HCEC 1CT (cell line): ENCODE measurements around the gene TMEM91.
A peak's percentile ranks its signal among the peaks of the same experiment; 100 is the strongest.
"Not testable (repeated sequence)": the region's sequence is repeated elsewhere in the genome, so short reads cannot be mapped to it uniquely, and the experiment has no call there.

ENCODE experiments used
- DNase-seq: peaks from one replicate; pipeline ENCODE4 v3.0.0-alpha.2; 2017

Gene TMEM91

GRCh38 chr19:41376241-41376997 is at the start of gene TMEM91:
Gene TMEM91 (plus strand): TSS chr19:41376533. CDS start chr19:41378310, 1,777 bp downstream.
- DNase-seq, result no peak

- no peak for DNase-seq
Observed at GRCh38 chr19:41327076-41327575, 49.2 kb upstream of the TMEM91 start.

DNA sequence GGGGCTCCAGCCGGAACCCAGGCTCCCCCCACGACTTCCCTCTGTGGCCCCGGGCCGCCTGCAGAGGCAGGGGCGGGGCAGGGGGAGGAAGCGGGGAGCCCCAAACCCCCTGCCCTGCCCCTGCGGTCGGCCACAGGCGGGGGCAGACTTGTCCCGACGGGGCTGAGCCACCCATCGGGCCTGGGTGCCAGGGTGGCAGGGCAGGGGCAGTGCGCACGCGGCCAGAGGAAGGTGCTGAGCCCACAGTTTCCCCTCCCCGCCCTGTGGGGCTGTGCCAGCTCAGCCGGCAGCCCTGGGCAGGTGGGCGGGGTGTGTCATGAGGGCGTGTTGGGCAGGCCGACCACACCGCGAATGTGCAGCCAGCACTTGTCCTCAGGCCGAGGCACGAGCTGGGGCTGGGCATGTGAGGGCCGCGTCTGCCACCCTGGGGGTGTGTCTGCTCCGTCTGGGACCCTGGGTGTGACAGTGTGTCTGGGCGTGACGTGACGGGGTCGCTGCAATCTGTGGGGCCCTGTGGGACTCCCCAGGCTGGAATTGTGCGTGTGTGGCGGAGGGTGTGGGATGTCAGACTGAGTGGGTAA is 48.7 kb upstream of the TMEM91 start:
- DNase-seq, result no peak

GRCh38 chr19:41328157-41328841 is 48.0 kb upstream of the TMEM91 start:
- no peak for DNase-seq

DNA sequence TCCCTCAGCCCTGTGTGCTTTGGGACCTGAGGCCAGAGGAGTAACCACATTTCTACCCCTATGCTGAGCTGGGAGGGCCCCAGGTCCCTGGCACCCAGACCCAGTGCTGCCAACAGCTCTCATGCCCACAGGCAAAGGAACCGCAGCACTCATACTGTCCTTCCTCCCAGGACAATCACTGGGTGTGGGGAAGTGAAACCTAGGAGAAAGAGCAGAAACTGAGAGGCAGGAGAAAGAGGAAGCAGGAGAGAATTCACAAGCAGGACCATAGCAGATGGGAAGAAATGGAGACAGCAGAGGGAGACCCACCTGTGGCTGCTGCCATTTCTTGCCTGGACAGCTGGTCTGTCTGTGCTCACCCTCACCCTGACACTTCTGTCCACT is 47.5 kb upstream of the TMEM91 start:
- no peak for DNase-seq

DNA sequence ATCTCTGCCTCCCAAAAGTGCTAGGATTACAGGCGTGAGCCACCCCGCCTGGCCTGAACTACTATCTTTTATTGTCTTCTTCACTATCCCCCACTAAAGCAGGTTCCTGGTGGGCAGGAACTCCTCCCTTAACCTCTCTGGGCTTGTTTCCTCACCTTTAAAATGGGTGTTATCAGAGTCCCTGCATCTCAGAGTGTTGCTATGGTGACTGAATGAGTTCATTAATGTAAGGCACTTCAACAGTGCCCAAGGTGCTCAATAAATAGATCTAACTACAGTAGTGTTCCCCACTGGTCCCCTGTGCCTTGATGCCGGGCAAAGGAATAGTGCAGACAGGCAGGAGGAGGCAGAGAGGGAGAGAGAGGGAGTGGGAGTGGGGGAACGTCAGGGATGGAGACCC is 45.9 kb upstream of the TMEM91 start:
- no peak for DNase-seq

- DNase-seq, result no peak
Observed at GRCh38 chr19:41330946-41331678, 45.2 kb upstream of the TMEM91 start.

DNA sequence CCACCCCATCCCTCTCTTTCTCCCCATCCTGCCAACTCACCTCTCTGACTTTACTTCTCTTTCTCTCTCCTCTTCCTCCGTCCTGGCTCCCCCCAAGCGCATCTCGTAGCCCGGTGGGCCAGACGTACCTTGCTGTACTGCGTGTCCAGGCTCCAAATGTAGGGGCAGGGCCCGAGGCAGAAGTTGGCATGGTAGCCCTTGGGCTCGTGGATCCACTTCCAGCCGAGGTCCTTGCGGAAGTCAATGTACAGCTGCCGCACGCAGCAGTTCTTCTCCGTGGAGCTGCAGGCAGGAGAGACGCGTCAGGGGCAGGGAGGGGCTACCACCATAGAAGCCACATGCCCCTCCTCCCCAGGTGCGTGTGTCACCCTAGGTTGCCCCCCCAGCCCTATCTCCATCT is 44.3 kb upstream of the TMEM91 start:
- no peak for DNase-seq

DNA sequence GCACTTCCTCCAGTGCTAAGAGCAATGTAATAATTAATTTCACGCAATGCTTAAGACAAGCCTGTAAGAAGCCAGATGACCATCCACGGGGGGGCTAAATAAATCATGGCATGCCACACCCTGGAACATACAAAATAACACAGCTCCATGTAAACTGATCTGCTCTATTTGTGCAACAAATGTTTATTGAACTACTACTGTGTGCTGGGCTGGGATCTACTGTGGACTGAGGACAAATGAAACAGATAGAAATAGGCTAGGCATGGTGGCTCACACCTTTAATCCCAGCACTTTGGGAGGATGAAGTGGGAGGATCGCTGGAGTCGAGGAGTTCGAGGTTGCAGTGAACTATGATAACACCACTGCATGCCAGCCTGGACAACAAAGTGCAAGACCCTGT is 43.9 kb upstream of the TMEM91 start:
- no peak for DNase-seq

- no peak for DNase-seq
Observed at GRCh38 chr19:41334793-41335192, 41.5 kb upstream of the TMEM91 start.

DNA sequence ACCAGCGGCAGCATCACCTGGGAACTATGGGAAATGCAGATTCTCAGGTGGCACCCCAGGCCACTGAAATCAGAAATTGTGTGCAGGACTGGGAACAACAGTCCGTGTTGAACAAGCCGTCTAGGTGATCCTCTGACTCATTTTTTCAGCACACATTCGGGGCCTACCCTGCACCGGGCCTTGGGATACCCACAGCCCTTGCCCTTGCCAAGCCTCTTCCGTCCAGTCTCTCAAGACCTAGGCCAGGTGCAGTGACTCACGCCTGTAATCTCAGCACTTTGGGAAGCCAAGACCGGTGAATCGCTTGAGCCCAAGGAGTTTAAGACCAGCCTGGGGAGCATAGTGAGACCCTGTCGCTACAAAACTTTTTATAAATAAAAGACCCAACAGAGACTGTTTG is 40.9 kb upstream of the TMEM91 start:
- no peak for DNase-seq

DNA sequence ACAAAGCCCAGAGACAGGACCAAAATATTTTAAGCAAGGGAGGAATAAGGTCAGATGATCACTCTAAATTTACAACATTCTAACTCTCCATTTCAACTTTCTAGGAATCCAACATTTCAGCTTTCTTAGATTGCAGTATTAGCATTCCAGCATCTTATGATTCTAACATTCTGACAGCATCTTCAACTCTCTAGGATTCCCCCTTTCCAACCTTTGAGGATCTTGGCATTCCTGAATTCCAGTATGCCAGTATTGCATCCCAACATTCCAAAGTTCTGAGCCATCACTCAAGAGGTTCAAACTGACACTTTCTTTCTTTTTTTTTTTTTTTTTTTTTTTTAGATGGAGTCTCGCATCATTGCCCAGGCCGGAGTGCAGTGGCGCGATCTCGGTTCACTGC is 36.4 kb upstream of the TMEM91 start:
- peak; percentile 35 for DNase-seq

GRCh38 chr19:41341669-41342490 is 34.5 kb upstream of the TMEM91 start:
- DNase-seq, result no peak

- DNase-seq, result no peak
Observed at GRCh38 chr19:41344162-41344561, 32.2 kb upstream of the TMEM91 start.

DNA sequence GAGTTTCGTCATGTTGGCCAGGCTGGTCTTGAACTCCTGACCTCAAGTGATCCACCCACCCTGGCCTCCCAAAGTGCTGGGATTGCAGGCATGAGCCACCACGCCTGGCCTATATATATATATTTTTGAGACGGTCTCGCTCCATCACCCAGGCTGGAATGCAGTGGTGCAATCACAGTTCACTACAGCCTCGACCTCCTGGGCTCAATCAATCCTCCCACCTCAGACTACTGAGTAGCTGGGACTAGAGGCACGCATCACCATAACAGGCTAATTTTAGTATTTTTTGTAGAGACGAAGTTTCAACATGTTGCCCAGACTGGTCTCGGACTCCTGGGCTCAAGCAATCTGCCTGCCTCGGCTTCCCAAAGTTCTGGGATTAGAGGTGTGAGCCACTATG is 29.4 kb upstream of the TMEM91 start:
- not testable (repeated sequence) for DNase-seq

DNA sequence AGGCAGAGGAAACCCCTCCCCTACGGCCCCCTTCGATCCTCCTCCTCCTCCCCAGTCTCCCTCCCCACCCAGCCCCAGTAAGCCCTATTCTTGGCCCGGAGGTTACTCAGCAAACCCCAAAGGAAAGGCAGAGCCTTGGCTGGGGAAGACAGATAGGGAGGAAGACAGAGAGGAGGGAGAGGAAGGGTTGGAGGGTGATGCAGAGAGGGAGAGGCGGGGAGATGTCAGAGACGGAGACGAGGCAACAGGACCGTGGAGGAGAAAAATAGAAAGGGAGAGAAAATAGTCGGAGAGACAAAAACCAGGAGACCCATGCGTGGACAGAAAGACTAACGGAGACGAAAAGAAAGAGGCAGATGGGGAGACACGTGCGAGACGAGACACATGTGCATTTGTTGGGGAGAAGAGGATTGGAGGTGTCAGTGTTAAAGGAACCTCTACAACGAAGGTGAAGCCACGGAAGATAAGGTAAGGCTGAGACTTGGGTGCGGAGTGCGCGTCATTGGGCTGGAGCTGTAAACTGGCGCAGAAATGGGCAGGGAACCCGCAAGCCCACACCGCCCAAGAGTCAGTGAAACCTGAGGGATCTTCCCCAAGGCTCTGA is 25.5 kb upstream of the TMEM91 start:
- no peak for DNase-seq

GRCh38 chr19:41351339-41352245 is 24.7 kb upstream of the TMEM91 start:
- DNase-seq, result peak; percentile 22

DNA sequence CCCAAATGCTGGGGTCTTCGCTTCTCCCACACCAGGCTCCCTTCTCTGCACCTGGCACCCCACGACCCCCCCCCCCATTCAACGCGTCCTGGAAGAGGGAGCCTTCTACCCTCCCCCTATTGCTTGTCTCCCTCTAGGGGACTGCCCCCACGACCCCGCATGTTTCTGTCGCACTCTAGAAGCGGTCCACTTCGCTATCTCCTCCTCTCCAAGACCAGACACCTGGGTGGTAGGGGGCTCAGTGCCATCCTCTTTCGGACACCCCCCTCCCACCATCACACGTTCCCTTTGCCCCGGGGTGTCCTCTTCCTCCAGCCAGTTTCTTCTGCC is 24.1 kb upstream of the TMEM91 start:
- no peak for DNase-seq

DNA sequence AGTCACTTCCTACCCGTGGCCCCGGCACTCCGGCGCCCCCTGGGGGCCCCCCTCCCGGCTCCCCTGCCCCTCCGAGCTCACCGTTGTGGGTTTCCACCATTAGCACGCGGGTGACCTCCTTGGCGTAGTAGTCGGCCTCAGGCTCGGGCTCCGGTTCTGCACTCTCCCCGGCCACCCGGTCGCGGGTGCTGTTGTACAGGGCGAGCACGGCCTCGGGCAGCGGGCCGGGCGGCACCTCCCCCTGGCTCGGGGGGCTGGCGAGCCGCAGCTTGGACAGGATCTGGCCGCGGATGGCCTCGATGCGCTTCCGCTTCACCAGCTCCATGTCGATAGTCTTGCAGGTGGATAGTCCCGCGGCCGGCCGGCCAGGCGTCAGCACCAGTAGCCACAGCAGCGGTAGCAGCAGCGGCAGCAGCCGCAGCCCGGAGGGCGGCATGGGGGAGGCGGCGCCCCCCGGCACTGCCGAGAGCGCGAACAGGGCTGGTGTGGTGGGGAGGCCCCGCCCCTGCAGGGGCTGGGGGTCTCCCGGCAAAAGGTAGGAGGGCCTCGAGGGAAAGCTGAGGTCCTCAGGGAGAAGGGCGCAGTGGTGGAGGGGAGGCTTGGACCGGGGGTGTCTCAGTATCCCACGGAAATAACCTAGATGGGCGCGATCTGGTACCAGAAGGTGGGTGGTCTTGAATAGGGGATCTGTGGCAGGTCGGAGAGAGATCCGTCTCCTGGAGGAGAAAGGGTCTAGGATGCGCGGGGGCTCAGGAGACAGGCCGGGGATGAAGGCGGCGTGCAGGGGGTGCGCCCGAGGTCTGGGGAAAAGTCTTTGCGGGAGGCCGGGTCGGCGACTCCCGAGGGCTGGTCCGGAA is 23.5 kb upstream of the TMEM91 start:
- DNase-seq, result peak; percentile 58
